GM18502 (cell line): ENCODE measurements around the gene TXLNB.
A peak's percentile ranks its signal among the peaks of the same experiment; 100 is the strongest.
"Not testable (repeated sequence)": the region's sequence is repeated elsewhere in the genome, so short reads cannot be mapped to it uniquely, and the experiment has no call there.

Source experiments
- ATAC-seq: cut with Tn5 transposase; IDR thresholded peaks from one replicate; pipeline ENCODE4 v1.9.1; 2021; ENCODE audit warnings: mild to moderate bottlenecking; ENCODE audit not compliant: unreplicated experiment, poor library complexity

The TXLNB gene

GRCh38 chr6:139313229-139313628 is 21.4 kb upstream of the TXLNB start:
- ATAC-seq, result no peak

- ATAC-seq, result no peak
These were observed 20.0 kb upstream of the TXLNB start for GRCh38 chr6:139311831-139312230.

- peak; percentile 19 for ATAC-seq
These were observed 17.3 kb upstream of the TXLNB start for GRCh38 chr6:139308936-139309603.

GRCh38 chr6:139308286-139308916 is 16.6 kb upstream of the TXLNB start:
- ATAC-seq, result peak; percentile 88

- ATAC-seq, result no peak
These were observed 14.6 kb upstream of the TXLNB start for GRCh38 chr6:139306291-139306981.

GRCh38 chr6:139303185-139303584 is 11.4 kb upstream of the TXLNB start:
- ATAC-seq, result no peak

- ATAC-seq, result no peak
These were observed 6.1 kb upstream of the TXLNB start for GRCh38 chr6:139297921-139298320.

GRCh38 chr6:139296927-139297326 is 5.1 kb upstream of the TXLNB start:
- ATAC-seq, result no peak

- ATAC-seq, result no peak
These were observed 4.1 kb upstream of the TXLNB start for GRCh38 chr6:139295901-139296300.

GRCh38 chr6:139294090-139294489 is 2.3 kb upstream of the TXLNB start:
- no peak for ATAC-seq

GRCh38 chr6:139293230-139293629 is 1.4 kb upstream of the TXLNB start:
- not testable (repeated sequence) for ATAC-seq

GRCh38 chr6:139290787-139291311 is 949 bp downstream of the TXLNB start:
- peak; percentile 84 for ATAC-seq

- no peak for ATAC-seq
These were observed 2.6 kb downstream of the TXLNB start for GRCh38 chr6:139289233-139289632.

- ATAC-seq, result no peak
These were observed 3.2 kb downstream of the TXLNB start for GRCh38 chr6:139288496-139289040.

- ATAC-seq, result no peak
These were observed 3.9 kb downstream of the TXLNB start for GRCh38 chr6:139287868-139288267.

GRCh38 chr6:139286438-139286837 is 5.4 kb downstream of the TXLNB start:
- ATAC-seq, result not testable (repeated sequence)

GRCh38 chr6:139285590-139285989 is 6.2 kb downstream of the TXLNB start:
- ATAC-seq, result no peak

GRCh38 chr6:139284789-139285188 is 7.0 kb downstream of the TXLNB start:
- ATAC-seq, result no peak

- ATAC-seq, result no peak
These were observed 9.1 kb downstream of the TXLNB start for GRCh38 chr6:139282684-139283083.

GRCh38 chr6:139278190-139278589 is 13.6 kb downstream of the TXLNB start:
- ATAC-seq, result no peak

- no peak for ATAC-seq
These were observed 14.2 kb downstream of the TXLNB start for GRCh38 chr6:139277587-139277986.
